ENCODE results near the gene FAM221B.

DNA sequence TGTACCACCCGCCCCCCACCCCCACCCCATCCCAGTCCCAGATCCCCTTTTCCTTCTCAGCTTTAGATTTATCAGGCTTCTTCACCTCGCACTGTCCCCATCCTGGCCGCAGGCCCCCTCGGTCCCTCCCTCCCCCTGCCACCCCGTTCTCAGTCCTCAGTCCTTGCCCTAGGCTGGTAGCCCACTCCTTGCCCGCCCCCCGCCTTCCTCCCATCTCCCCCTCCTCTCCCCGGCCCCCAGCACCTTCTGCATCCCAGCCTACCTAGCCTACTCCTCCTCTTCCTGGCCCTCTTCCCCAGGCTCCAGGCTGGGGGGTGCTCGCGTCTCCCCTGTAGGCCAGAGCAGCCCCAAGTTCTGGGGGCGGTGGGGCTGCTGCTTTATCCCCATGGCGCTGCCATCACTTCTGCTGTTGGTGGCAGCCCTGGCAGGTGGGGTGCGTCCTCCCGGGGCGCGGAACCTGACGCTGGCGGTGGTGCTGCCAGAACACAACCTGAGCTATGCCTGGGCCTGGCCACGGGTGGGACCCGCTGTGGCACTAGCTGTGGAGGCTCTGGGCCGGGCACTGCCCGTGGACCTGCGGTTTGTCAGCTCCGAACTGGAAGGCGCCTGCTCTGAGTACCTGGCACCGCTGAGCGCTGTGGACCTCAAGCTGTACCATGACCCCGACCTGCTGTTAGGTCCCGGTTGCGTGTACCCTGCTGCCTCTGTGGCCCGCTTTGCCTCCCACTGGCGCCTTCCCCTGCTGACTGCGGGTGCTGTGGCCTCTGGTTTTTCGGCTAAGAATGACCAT lies 36.3 kb downstream of the FAM221B start:
- TF ChIP-seq, protein P1, sequence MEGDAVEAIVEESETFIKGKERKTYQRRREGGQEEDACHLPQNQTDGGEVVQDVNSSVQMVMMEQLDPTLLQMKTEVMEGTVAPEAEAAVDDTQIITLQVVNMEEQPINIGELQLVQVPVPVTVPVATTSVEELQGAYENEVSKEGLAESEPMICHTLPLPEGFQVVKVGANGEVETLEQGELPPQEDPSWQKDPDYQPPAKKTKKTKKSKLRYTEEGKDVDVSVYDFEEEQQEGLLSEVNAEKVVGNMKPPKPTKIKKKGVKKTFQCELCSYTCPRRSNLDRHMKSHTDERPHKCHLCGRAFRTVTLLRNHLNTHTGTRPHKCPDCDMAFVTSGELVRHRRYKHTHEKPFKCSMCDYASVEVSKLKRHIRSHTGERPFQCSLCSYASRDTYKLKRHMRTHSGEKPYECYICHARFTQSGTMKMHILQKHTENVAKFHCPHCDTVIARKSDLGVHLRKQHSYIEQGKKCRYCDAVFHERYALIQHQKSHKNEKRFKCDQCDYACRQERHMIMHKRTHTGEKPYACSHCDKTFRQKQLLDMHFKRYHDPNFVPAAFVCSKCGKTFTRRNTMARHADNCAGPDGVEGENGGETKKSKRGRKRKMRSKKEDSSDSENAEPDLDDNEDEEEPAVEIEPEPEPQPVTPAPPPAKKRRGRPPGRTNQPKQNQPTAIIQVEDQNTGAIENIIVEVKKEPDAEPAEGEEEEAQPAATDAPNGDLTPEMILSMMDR (IDR thresholded peaks at IDR 0.05): no peak
- TF ChIP-seq POLR2AphosphoS5 (IDR thresholded peaks at IDR 0.05) (no peak), POLR2A (IDR thresholded peaks at IDR 0.05; ENCODE audit: low read depth) (no peak), EP300 (IDR thresholded peaks at IDR 0.05) (no peak)
